NCI-H146 (cell line): Measurements from ENCODE around the gene TET1.
A peak's percentile ranks its signal among the peaks of the same experiment; 100 is the strongest.
"Not testable (repeated sequence)": the region's sequence is repeated elsewhere in the genome, so short reads cannot be mapped to it uniquely, and the experiment has no call there.

ENCODE experiments used
- DNase-seq: peaks from one replicate; lab custom pipeline; 2025; lab: John Stamatoyannopoulos, UW

The TET1 gene

GRCh38 chr10:68564712-68565111 is 4.6 kb downstream of the TET1 start:
- no peak for DNase-seq

GRCh38 chr10:68565658-68566057 is 5.5 kb downstream of the TET1 start:
- no peak for DNase-seq

GRCh38 chr10:68566351-68566750 is 6.2 kb downstream of the TET1 start:
- DNase-seq: no peak

- no peak for DNase-seq
Observed at GRCh38 chr10:68566955-68567354, 6.8 kb downstream of the TET1 start.

- no peak for DNase-seq
Observed at GRCh38 chr10:68572151-68572550, 12.0 kb downstream of the TET1 start.

GRCh38 chr10:68574051-68574450 is 13.9 kb downstream of the TET1 start:
- DNase-seq: no peak

- DNase-seq: no peak
Observed at GRCh38 chr10:68576118-68576517, 16.0 kb downstream of the TET1 start.

- DNase-seq: no peak
Observed at GRCh38 chr10:68578974-68579373, 18.8 kb downstream of the TET1 start.

GRCh38 chr10:68584187-68584586 is 24.1 kb downstream of the TET1 start:
- DNase-seq: not testable (repeated sequence)

GRCh38 chr10:68586606-68587305 is 26.6 kb downstream of the TET1 start:
- no peak for DNase-seq

- DNase-seq: no peak
Observed at GRCh38 chr10:68594405-68594804, 34.3 kb downstream of the TET1 start.

- no peak for DNase-seq
Observed at GRCh38 chr10:68595513-68595912, 35.4 kb downstream of the TET1 start.

- no peak for DNase-seq
Observed at GRCh38 chr10:68597407-68597806, 37.3 kb downstream of the TET1 start.

GRCh38 chr10:68598978-68599770 is 39.0 kb downstream of the TET1 start:
- DNase-seq: peak; percentile 83

- no peak for DNase-seq
Observed at GRCh38 chr10:68599771-68600040, 39.6 kb downstream of the TET1 start.

- DNase-seq: peak; percentile 96
Observed at GRCh38 chr10:68600041-68600778, 40.1 kb downstream of the TET1 start.

GRCh38 chr10:68601501-68602265 is 41.5 kb downstream of the TET1 start:
- no peak for DNase-seq

- DNase-seq: no peak
Observed at GRCh38 chr10:68602434-68602833, 42.3 kb downstream of the TET1 start.

GRCh38 chr10:68603766-68604165 is 43.6 kb downstream of the TET1 start:
- DNase-seq: no peak

- DNase-seq: no peak
Observed at GRCh38 chr10:68604441-68604840, 44.3 kb downstream of the TET1 start.

- no peak for DNase-seq
Observed at GRCh38 chr10:68606918-68607317, 46.8 kb downstream of the TET1 start.

- DNase-seq: not testable (repeated sequence)
Observed at GRCh38 chr10:68610023-68610422, 49.9 kb downstream of the TET1 start.
